IPS-20b (cell line): Measurements from ENCODE around the gene ZDHHC19.

ENCODE experiments used
- H3K27ac ChIP-seq: one replicate; pipeline ENCODE4 v1.5.1; 2013; ENCODE audit warnings: low read length
- H3K27me3 ChIP-seq: 2 replicates; pipeline ENCODE4 v1.6.1; 2013; ENCODE audit warnings: mild to moderate bottlenecking, low read length, inconsistent platforms; ENCODE audit not compliant: insufficient read depth
- H3K36me3 ChIP-seq: 2 replicates; pipeline ENCODE4 v1.6.1; 2013; ENCODE audit warnings: low read depth, mild to moderate bottlenecking, inconsistent platforms, low read length, moderate library complexity; ENCODE audit not compliant: insufficient read depth
- H3K4me1 ChIP-seq: 2 replicates; pipeline ENCODE4 v1.6.1; 2013; ENCODE audit warnings: mild to moderate bottlenecking, control low read depth, inconsistent platforms, low read length, moderate library complexity; ENCODE audit not compliant: insufficient read depth
- H3K4me3 ChIP-seq: 2 replicates; pipeline ENCODE4 v1.5.1; 2013; ENCODE audit warnings: mild to moderate bottlenecking, low read length, inconsistent platforms
- H3K9ac ChIP-seq: 2 replicates; pipeline ENCODE4 v1.6.1; 2013; ENCODE audit warnings: low read depth, mild to moderate bottlenecking, inconsistent platforms, low read length, moderate library complexity
- H3K9me3 ChIP-seq: 2 replicates; pipeline ENCODE4 v1.6.1; 2013; ENCODE audit warnings: mild to moderate bottlenecking, low read depth, low read length, inconsistent platforms; ENCODE audit not compliant: insufficient read depth

The ZDHHC19 gene

GRCh38 chr3:196237203-196237602 is 26.0 kb upstream of the ZDHHC19 start:
- no peaks in the 10 kb centered on the region for H3K4me1 ChIP-seq
- H3K9ac ChIP-seq, result no peak overlapping the region
- no peaks in the 10 kb centered on the region for H3K9me3 ChIP-seq
- H3K36me3 ChIP-seq, result peaks cover 33% of the 10 kb centered on the region
- H3K4me3 ChIP-seq, result no peak overlapping the region
- no peaks in the 10 kb centered on the region for H3K27me3 ChIP-seq
- no peak overlapping the region for H3K27ac ChIP-seq

GRCh38 chr3:196236223-196236622 is 25.0 kb upstream of the ZDHHC19 start:
- Histone ChIP-seq H3K27ac (no peak overlapping the region), H3K9ac (no peak overlapping the region), H3K4me1 (no peaks in the 10 kb centered on the region), H3K27me3 (no peaks in the 10 kb centered on the region), H3K9me3 (no peaks in the 10 kb centered on the region), H3K4me3 (no peak overlapping the region), H3K36me3 (peaks cover 26% of the 10 kb centered on the region)

GRCh38 chr3:196235452-196236122 is 24.4 kb upstream of the ZDHHC19 start:
- no peak overlapping the region for H3K27ac ChIP-seq

GRCh38 chr3:196232882-196233251 is 21.7 kb upstream of the ZDHHC19 start:
- Histone ChIP-seq H3K9me3 (no peaks in the 10 kb centered on the region), H3K27ac (no peak overlapping the region), H3K4me3 (no peak overlapping the region), H3K4me1 (no peaks in the 10 kb centered on the region), H3K9ac (no peak overlapping the region), H3K36me3 (peaks cover 15% of the 10 kb centered on the region; the same call in 1 of the 2 replicates), H3K27me3 (no peaks in the 10 kb centered on the region)

More at GRCh38 chr3:196235452-196236122, 24.4 kb upstream of the ZDHHC19 start:
- no peaks in the 10 kb centered on the region for H3K9me3 ChIP-seq
- H3K4me1 ChIP-seq, result no peaks in the 10 kb centered on the region
- no peaks in the 10 kb centered on the region for H3K27me3 ChIP-seq
- no peak overlapping the region for H3K9ac ChIP-seq
- H3K4me3 ChIP-seq, result no peak overlapping the region
- H3K36me3 ChIP-seq, result peaks cover 24% of the 10 kb centered on the region

- Histone ChIP-seq H3K4me3 (no peak overlapping the region), H3K9me3 (no peaks in the 10 kb centered on the region), H3K27me3 (no peaks in the 10 kb centered on the region), H3K9ac (no peak overlapping the region), H3K4me1 (no peaks in the 10 kb centered on the region), H3K36me3 (peaks cover 9% of the 10 kb centered on the region; the same call in 1 of the 2 replicates), H3K27ac (no peak overlapping the region)
Observed at GRCh38 chr3:196232154-196232881, 21.1 kb upstream of the ZDHHC19 start.

GRCh38 chr3:196227629-196228493 is 16.7 kb upstream of the ZDHHC19 start:
- no peak overlapping the region for H3K27ac ChIP-seq
- H3K4me3 ChIP-seq, result no peak overlapping the region
- H3K4me1 ChIP-seq, result no peaks in the 10 kb centered on the region
- no peaks in the 10 kb centered on the region for H3K27me3 ChIP-seq
- no peaks in the 10 kb centered on the region for H3K9me3 ChIP-seq
- no peak overlapping the region for H3K9ac ChIP-seq
- 0 out of 2 replicates have a peak, but pooled peaks cover 4% of the 10 kb centered on the region for H3K36me3 ChIP-seq

- no peak overlapping the region for H3K27ac ChIP-seq
- no peak overlapping the region for H3K4me3 ChIP-seq
- no peaks in the 10 kb centered on the region for H3K4me1 ChIP-seq
- H3K9ac ChIP-seq, result no peak overlapping the region
- no peaks in the 10 kb centered on the region for H3K9me3 ChIP-seq
- no peaks in the 10 kb centered on the region for H3K27me3 ChIP-seq
- 0 out of 2 replicates have a peak, but pooled peaks cover 4% of the 10 kb centered on the region for H3K36me3 ChIP-seq
Observed at GRCh38 chr3:196227121-196227561, 15.9 kb upstream of the ZDHHC19 start.

- no peaks in the 10 kb centered on the region for H3K9me3 ChIP-seq
- no peak overlapping the region for H3K27ac ChIP-seq
- no peaks in the 10 kb centered on the region for H3K4me1 ChIP-seq
- no peaks in the 10 kb centered on the region for H3K27me3 ChIP-seq
- H3K36me3 ChIP-seq, result no peaks in the 10 kb centered on the region
- H3K4me3 ChIP-seq, result no peak overlapping the region
- H3K9ac ChIP-seq, result no peak overlapping the region
Observed at GRCh38 chr3:196225763-196226364, 14.7 kb upstream of the ZDHHC19 start.

GRCh38 chr3:196225086-196225485 is 13.9 kb upstream of the ZDHHC19 start:
- Histone ChIP-seq H3K27me3 (no peaks in the 10 kb centered on the region), H3K4me1 (no peaks in the 10 kb centered on the region), H3K36me3 (no peaks in the 10 kb centered on the region), H3K4me3 (no peak overlapping the region), H3K9ac (no peak overlapping the region), H3K27ac (no peak overlapping the region), H3K9me3 (no peaks in the 10 kb centered on the region)

GRCh38 chr3:196222876-196223595 is 11.8 kb upstream of the ZDHHC19 start:
- H3K9me3 ChIP-seq, result no peaks in the 10 kb centered on the region
- no peak overlapping the region for H3K9ac ChIP-seq
- no peaks in the 10 kb centered on the region for H3K27me3 ChIP-seq
- H3K36me3 ChIP-seq, result no peaks in the 10 kb centered on the region
- H3K27ac ChIP-seq, result no peak overlapping the region
- no peak overlapping the region for H3K4me3 ChIP-seq
- peaks cover 4% of the 10 kb centered on the region; the same call in 1 of the 2 replicates for H3K4me1 ChIP-seq

- H3K27ac ChIP-seq, result no peak overlapping the region
- no peaks in the 10 kb centered on the region for H3K9me3 ChIP-seq
- H3K9ac ChIP-seq, result no peak overlapping the region
- H3K36me3 ChIP-seq, result no peaks in the 10 kb centered on the region
- peaks cover 5% of the 10 kb centered on the region; the same call in 1 of the 2 replicates for H3K4me1 ChIP-seq
- no peak overlapping the region for H3K4me3 ChIP-seq
- H3K27me3 ChIP-seq, result peaks cover 7% of the 10 kb centered on the region; the same call in 1 of the 2 replicates
Observed at GRCh38 chr3:196220991-196221390, 9.8 kb upstream of the ZDHHC19 start.
